K562 (cell line): ENCODE data around the gene PYGM. TPM values are rescaled to one million over a fixed set of nuclear protein-coding genes. Genes with fewer than 3 reads are reported as not detected.

Experiments used
- ATAC-seq: fragments of 200-7000 bp; cut with Tn5 transposase; 3 replicates; pipeline ENCODE4 v1.9.1; 2020; ENCODE audit warnings: moderate library complexity
- BruUV-seq: library from RNA; stranded (reverse); fragments of 400-500 nt; replicated peaks from 2 replicates; lab custom pipeline; 2021; lab: Mats Ljungman, UMichigan
- CTCF ChIA-PET: fragments of 300-600 bp; formaldehyde crosslinking; extraction: SDS; loops from one replicate; lab custom pipeline; 2021; ENCODE audit warnings: low intra/inter-chr PET ratio; lab: Yijun Ruan, JAX
- POLR2A ChIA-PET: fragments of 300-600, 350-650 bp; sonication (Branson Sonifier 250); formaldehyde crosslinking; extraction: SDS; loops from one replicate; lab custom pipeline; 2021; ENCODE audit warnings: antibody characterized with exemption, inconsistent platforms; lab: Yijun Ruan, JAX
- DNase-seq, 4 experiments: peaks; one replicate each; pipeline versions ENCODE4 v3.0.0 to v3.0.0-alpha.2; 2011 to 2018; ENCODE audit warnings: low spot score in 3 of 4, mixed read lengths in 3 of 4; ENCODE audit errors: extremely low read depth in 1 of 4
- FAIRE-seq: peaks from 2 replicates; lab custom pipeline; 2011; peaks lifted over from hg19 to GRCh38; lab: Jason Lieb, UNC
- H2AFZ ChIP-seq: 2 replicates; pipeline ENCODE4 v1.6.0; 2011; ENCODE audit warnings: low read depth, low read length, control low read depth, inconsistent platforms
- H3K27ac ChIP-seq: fragments of 200-600 bp; 3 replicates; pipeline ENCODE4 v1.8.0; 2011; ENCODE audit warnings: low read depth, mild to moderate bottlenecking, control low read depth, inconsistent platforms, low read length, moderate library complexity, mixed read lengths; ENCODE audit errors: extremely low read depth
- H3K27me3 ChIP-seq, 2 experiments: fragments of 300-600 bp in 1 of 2; 2 replicates in 1 of 2; 3 replicates in 1 of 2; pipeline versions ENCODE4 v1.6.0 to v1.8.0; 2011; ENCODE audit warnings: inconsistent platforms in 2 of 2, low read length in 2 of 2, mild to moderate bottlenecking in 1 of 2, mixed read lengths in 1 of 2, moderate library complexity in 1 of 2; ENCODE audit not compliant: control insufficient read depth in 2 of 2, insufficient read depth in 2 of 2
- H3K36me3 ChIP-seq: fragments of 300-600 bp; 3 replicates; pipeline ENCODE4 v1.8.0; 2011; ENCODE audit warnings: mild to moderate bottlenecking, low read length, inconsistent platforms; ENCODE audit not compliant: control insufficient read depth, insufficient read depth
- H3K4me1 ChIP-seq, 2 experiments: fragments of 200-600 bp in 1 of 2; replicated peaks in 1 of 2; 2 replicates in 1 of 2; 3 replicates in 1 of 2; pipeline versions ENCODE4 v1.5.1 to v1.8.0; 2011; ENCODE audit warnings: inconsistent platforms in 2 of 2, low read length in 2 of 2, mild to moderate bottlenecking in 1 of 2, mixed read lengths in 1 of 2, moderate library complexity in 1 of 2; ENCODE audit not compliant: control insufficient read depth in 2 of 2, insufficient read depth in 2 of 2
- H3K4me2 ChIP-seq: 2 replicates; pipeline ENCODE4 v1.6.1; 2011; ENCODE audit warnings: low read length, control low read depth, inconsistent platforms, mixed read lengths; ENCODE audit not compliant: insufficient read depth
- H3K4me3 ChIP-seq: fragments of 200-600 bp; sonication (generic), shearing (Covaris generic); 2 replicates; pipeline ENCODE4 v1.5.1; 2016; ENCODE audit warnings: control low read depth, inconsistent platforms
- H3K79me2 ChIP-seq: fragments of 200-600 bp; 3 replicates; pipeline ENCODE4 v1.8.0; 2011; ENCODE audit warnings: low read length, inconsistent platforms; ENCODE audit not compliant: control insufficient read depth, insufficient read depth
- H3K9ac ChIP-seq, 2 experiments: 2 replicates each; pipeline versions ENCODE4 v1.6.0 to v1.6.1; 2011; ENCODE audit warnings: low read depth in 2 of 2, low read length in 2 of 2, control low read depth in 1 of 2, inconsistent platforms in 1 of 2, mild to moderate bottlenecking in 1 of 2, mixed read lengths in 1 of 2; ENCODE audit not compliant: insufficient read depth in 1 of 2
- H3K9me1 ChIP-seq: one replicate; pipeline ENCODE4 v1.6.0; 2011; ENCODE audit warnings: inconsistent platforms, mild to moderate bottlenecking, low read length, moderate library complexity; ENCODE audit not compliant: control insufficient read depth, insufficient read depth
- H3K9me3 ChIP-seq: replicated peaks from 2 replicates; pipeline ENCODE4 v1.5.1; 2011; ENCODE audit warnings: low read depth, low read length, inconsistent platforms; ENCODE audit not compliant: control insufficient read depth, insufficient read depth
- H4K20me1 ChIP-seq: replicated peaks from 2 replicates; pipeline ENCODE4 v1.6.1; 2011; ENCODE audit warnings: low read length, inconsistent platforms, mixed read lengths; ENCODE audit not compliant: control insufficient read depth, insufficient read depth
- CTCF ChIP-seq, 3 experiments: IDR thresholded peaks in 2 of 3; conservative IDR thresholded peaks in 1 of 3; 2 replicates each; pipeline ENCODE4 v1.5.1; 2011 to 2012; ENCODE audit warnings: low read length in 3 of 3, mild to moderate bottlenecking in 3 of 3, control low read depth in 2 of 3, improper control_type of control experiment in 1 of 3, inconsistent platforms in 1 of 3, low read depth in 1 of 3, mixed read lengths in 1 of 3, moderate library complexity in 1 of 3; ENCODE audit not compliant: insufficient read depth in 2 of 3
- ESRRB ChIP-seq: fragments of 250-450 bp; sonication (Bioruptor Pico); IDR thresholded peaks from 2 replicates; pipeline ENCODE4 v1.5.0; 2020; ENCODE audit warnings: mild to moderate bottlenecking, moderate library complexity, borderline replicate concordance
- EWSR1 ChIP-seq: fragments of 450-650 bp; IDR thresholded peaks from 2 replicates; pipeline ENCODE4 v1.6.1; 2018; ENCODE audit warnings: borderline replicate concordance, mild to moderate bottlenecking, low read depth, moderate library complexity; ENCODE audit not compliant: partially characterized antibody
- HEY1 ChIP-seq: fragments of 250-450 bp; sonication (Bioruptor Pico); IDR thresholded peaks from 2 replicates; pipeline ENCODE4 v1.5.0; 2020; ENCODE audit warnings: mild to moderate bottlenecking, moderate library complexity, borderline replicate concordance
- HMGXB4 ChIP-seq: sonication (generic); formaldehyde crosslinking; IDR thresholded peaks from 2 replicates; pipeline ENCODE4 v1.8.1; 2023; ENCODE audit warnings: mild to moderate bottlenecking, missing genetic modification reagents
- HNRNPUL1 ChIP-seq: fragments of 200-400 bp; formaldehyde crosslinking; IDR thresholded peaks from 2 replicates; pipeline ENCODE4 v1.6.1; 2017; ENCODE audit warnings: low read length
- KLF1 ChIP-seq: fragments of 450-650 bp; IDR thresholded peaks from 2 replicates; pipeline ENCODE4 v1.6.1; 2016; ENCODE audit warnings: missing genetic modification characterization, missing compliant biosample characterization
- POLR2G ChIP-seq: fragments of 200-400 bp; formaldehyde crosslinking; IDR thresholded peaks from 2 replicates; pipeline ENCODE4 v1.6.1; 2017; ENCODE audit warnings: low read depth, mild to moderate bottlenecking, antibody characterized with exemption, low read length, moderate library complexity
- RBM34 ChIP-seq: fragments of 200-400 bp; formaldehyde crosslinking; IDR thresholded peaks from 2 replicates; pipeline ENCODE4 v1.6.1; 2018; ENCODE audit warnings: low read length, borderline replicate concordance; ENCODE audit not compliant: insufficient read depth
- SMARCA4 ChIP-seq: fragments of 450-650 bp; IDR thresholded peaks from 2 replicates; pipeline ENCODE4 v1.6.1; 2016
- SREBF2 ChIP-seq: sonication (generic); formaldehyde crosslinking; IDR thresholded peaks from 2 replicates; pipeline ENCODE4 v1.4.0; 2020; ENCODE audit warnings: mild to moderate bottlenecking, missing genetic modification reagents
- TBP ChIP-seq: optimal IDR thresholded peaks from 2 replicates; pipeline ENCODE3; 2011; ENCODE audit warnings: low read depth, low read length, improper control_type of control experiment
- THAP12 ChIP-seq: fragments of 250-450 bp; sonication (Bioruptor Pico); IDR thresholded peaks from 2 replicates; pipeline ENCODE4 v1.9.0; 2021; ENCODE audit warnings: mild to moderate bottlenecking, inconsistent platforms
- ZNF217 ChIP-seq: sonication (generic); formaldehyde crosslinking; IDR thresholded peaks from 2 replicates; pipeline ENCODE4 v1.8.0; 2022; ENCODE audit warnings: mild to moderate bottlenecking, missing genetic modification reagents
- ZNF263 ChIP-seq: sonication (generic); formaldehyde crosslinking; IDR thresholded peaks from 2 replicates; pipeline ENCODE4 v1.8.0; 2022; ENCODE audit warnings: mild to moderate bottlenecking, missing genetic modification reagents, borderline replicate concordance
- ZNF436 ChIP-seq: fragments of 250-450, 450-650 bp; sonication (Bioruptor Pico); formaldehyde crosslinking; IDR thresholded peaks from 2 replicates; pipeline ENCODE4 v1.7.0; 2020; ENCODE audit warnings: mild to moderate bottlenecking
- WGBS: fragments of 100-300 bp; shearing (Covaris generic); methylation state at CpG from one replicate; pipeline ENCODE4 v1.1.6; 2016; ENCODE audit warnings: low coverage, mixed read lengths; ENCODE audit not compliant: insufficient coverage; ENCODE audit errors: missing lambda C conversion rate; 5-methylcytosine and 5-hydroxymethylcytosine counted together
- in situ Hi-C: fragments of 300-500 bp; cut with MboI; formaldehyde crosslinking; loops from 4 replicates; pipeline ENCODE4 v1.15.0; 2018; ENCODE audit warnings: inconsistent platforms, mixed read lengths
- intact Hi-C: fragments of 100-400 bp; cut with micrococcal nuclease; formaldehyde crosslinking; loops from 2 replicates; pipeline ENCODE4 v1.14.2; 2022
- polyA plus RNA-seq, 8 experiments: library from polyadenylated mRNA; depleted of rRNA in 4 of 8; stranded (reverse) in 5 of 8; unstranded in 3 of 8; fragments of >200 nt; fragmentation: Nextera tagmentation in 2 of 8; fragmentation: Illumina TruSeq in 1 of 8; extraction: Ambion mirVana in 2 of 8; extraction: Trizol in 1 of 8; gene quantifications; 2 replicates each; pipeline versions ENCODE4 v1.2.1 to v1.2.3, GENCODE V29; 2011 to 2014; ENCODE audit warnings: inconsistent platforms in 1 of 8, missing spikeins in 1 of 8
- total RNA-seq, 7 experiments: library from RNA; depleted of rRNA in 6 of 7; stranded (reverse); fragments of >200 nt in 6 of 7; fragmentation: Illumina TruSeq in 2 of 7; extraction: Trizol in 2 of 7; gene quantifications; 2 replicates each; pipeline versions ENCODE4 v1.2.1 to v1.2.3, GENCODE V29; 2011 to 2021; ENCODE audit warnings: low replicate concordance in 1 of 7

Gene PYGM
- total and polyA plus RNA-seq, 9 of the 15 experiments (the other 6 are each of a cell fraction or from before 2014, with no cell fraction given) = 0.07 to 1.5 (median 0.68) TPM

DNA sequence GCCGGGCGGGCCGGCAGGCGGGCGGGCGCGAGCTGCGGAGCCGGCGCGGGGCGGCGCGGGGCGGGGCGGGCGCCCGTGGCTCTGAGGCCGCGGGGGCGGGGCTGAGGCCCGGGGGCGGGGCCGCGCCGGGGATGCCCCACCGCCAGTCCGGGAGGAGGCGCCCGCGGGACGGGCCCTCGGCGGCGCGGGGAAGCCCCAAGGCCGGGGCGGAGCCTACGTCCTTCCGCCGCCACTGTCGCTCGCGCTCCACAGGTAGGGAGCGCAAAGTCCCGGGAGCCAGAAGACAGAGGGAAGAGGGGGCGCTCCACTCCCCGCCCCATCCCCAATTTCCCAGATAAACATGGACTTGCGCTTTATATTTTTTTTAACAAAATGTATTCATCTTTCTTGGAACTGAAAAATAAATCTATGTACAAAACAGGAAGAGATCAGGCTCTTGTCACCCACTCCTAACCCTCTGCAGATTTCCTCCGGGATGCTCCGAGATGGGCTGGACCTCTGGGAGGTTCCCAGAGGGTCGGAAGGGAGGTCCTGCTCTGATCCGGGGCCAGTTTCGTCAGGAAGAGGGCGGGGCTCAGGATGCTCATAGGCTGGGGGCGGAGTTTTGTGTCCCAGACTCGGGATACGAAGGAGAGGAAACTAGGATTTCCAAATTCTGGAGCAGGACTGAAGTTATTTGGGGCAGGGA is 43.5 kb upstream of the PYGM start, which contains the start of gene MAP4K2:
Gene MAP4K2, minus strand, starts transcription at position 57 of the 688 bp plus-strand sequence. CDS start 65 bp downstream, outside the sequence.
- 3% methylated on average over 12 of the region's 58 CpGs for WGBS
- TSS peak; percentile 47 for BruUV-seq
- H2AFZ ChIP-seq = peak within 1 kb of the TSS; percentile 77
- no peaks in the 10 kb centered on the region for H3K79me2 ChIP-seq
- H3K36me3 ChIP-seq = peaks cover 45% of the 10 kb centered on the region; the same call in 2 of the 3 replicates
- no peaks in the 10 kb centered on the region for H3K9me3 ChIP-seq
- in situ Hi-C loops (no loop called here), intact Hi-C loops (loop anchor here (2.0 to 5.0 kb wide), 2 partner anchors 25 to 39 kb away; partner anchors contain the start of genes CDC42BPG and SF1)
- DNase-seq (peak; percentile 88 to 98 (median 98)), ATAC-seq (peak; percentile 94), FAIRE-seq (peak; percentile 79)
- H3K4me2 ChIP-seq = peak within 1 kb of the TSS; percentile 91
- ChIA-PET CTCF (interaction anchor here (0.6 to 1.1 kb wide), 2 partner anchors 16 to 165 kb away, joined by 3 to 4 read pairs; no protein-coding TSS in a partner anchor), POLR2A (interaction anchor here (1.2 to 1.4 kb wide), 2 partner anchors 9 to 24 kb away, joined by 3 to 4 read pairs; partner anchors contain the start of gene SF1)
- no peaks in the 10 kb centered on the region for H3K9me1 ChIP-seq
- peaks cover 30 to 62% of the 10 kb centered on the region in 2 experiments for H3K4me1 ChIP-seq
- peak within 1 kb of the TSS; percentile 39 for H3K27ac ChIP-seq
- H3K27me3 ChIP-seq = no peaks in the 10 kb centered on the region
- no peaks in the 10 kb centered on the region for H4K20me1 ChIP-seq
- H3K4me3 ChIP-seq = peak within 1 kb of the TSS; percentile 55
- H3K9ac ChIP-seq = peak within 1 kb of the TSS; percentile 62 to 87
- TF ChIP-seq POLR2G (peak; percentile 59), SREBF2 (CRISPR knock-in tag) (no peak), RBM34 (no peak), HMGXB4 (CRISPR knock-in tag) (no peak), SMARCA4 (peak; percentile 45; the same call in 1 of the 2 replicates), EWSR1 (no peak), ZNF217 (CRISPR knock-in tag) (no peak), KLF1 (no peak), ZNF436 (CRISPR knock-in tag) (no peak), ZNF263 (peak; percentile 36; the same call in 1 of the 2 replicates), THAP12 (CRISPR knock-in tag) (no peak), ESRRB (CRISPR knock-in tag) (no peak), CTCF (IDR thresholded peaks at IDR 0.05 in 2 of 3, conservative IDR thresholded peaks at IDR 0.05 in 1 of 3; ENCODE audit: insufficient read depth in 2 of 3, low read depth in 1 of 3, low read length in 3 of 3) (peak; percentile 37 to 81 (median 55); a peak in 4 of 6 replicates), TBP (peak; percentile 16), HNRNPUL1 (no peak), HEY1 (CRISPR knock-in tag) (no peak)
